ENCODE data around the gene CRYGN.

Gene CRYGN

GRCh38 chr7:151442776-151443496, 3.0 kb upstream of the CRYGN start:
- Histone ChIP-seq H4K20me1 (ENCODE audit: insufficient read depth, low read length, poor library complexity, severe bottlenecking) (no peaks in the 10 kb centered on the region), H3K4me2 (ENCODE audit: low read depth, low read length, poor library complexity, severe bottlenecking) (no peak overlapping the region), H3K4me1 (ENCODE audit: insufficient read depth, low read length, poor library complexity, severe bottlenecking) (peaks cover 13% of the 10 kb centered on the region), H3K9me3 (ENCODE audit: insufficient read depth, low read depth, low read length) (no peaks in the 10 kb centered on the region), H3F3A (ENCODE audit: low read depth) (no peaks in the 10 kb centered on the region), H3K27me3 (ENCODE audit: insufficient read depth, low read length, poor library complexity, severe bottlenecking) (no peaks in the 10 kb centered on the region), H2AFZ (ENCODE audit: low read length) (no peak overlapping the region), H3K4me3 (ENCODE audit: low read length, poor library complexity, severe bottlenecking) (no peak overlapping the region), H3K9me2 (replicated peaks; ENCODE audit: low read depth, low read length) (no peaks in the 10 kb centered on the region), H3K9ac (ENCODE audit: low read depth, low read length, poor library complexity, severe bottlenecking) (no peak overlapping the region), H3K79me2 (ENCODE audit: insufficient read depth, low read length) (no peaks in the 10 kb centered on the region), H3K36me3 (ENCODE audit: insufficient read depth, low read length) (no peaks in the 10 kb centered on the region)
- no peak for TF ChIP-seq EZH2phosphoT487 (IDR thresholded peaks at IDR 0.05; ENCODE audit: borderline replicate concordance)
- TF ChIP-seq CTCF (conservative IDR thresholded peaks at IDR 0.05; ENCODE audit: low read length): no peak

- no peaks in the 10 kb centered on the region for H4K20me1 ChIP-seq (ENCODE audit: insufficient read depth, low read length, poor library complexity, severe bottlenecking)
- no peaks in the 10 kb centered on the region for H3F3A ChIP-seq (ENCODE audit: low read depth)
- peak overlapping the region; percentile 4 for H3K4me2 ChIP-seq (ENCODE audit: low read depth, low read length, poor library complexity, severe bottlenecking)
- no peak overlapping the region for H3K9ac ChIP-seq (ENCODE audit: low read depth, low read length, poor library complexity, severe bottlenecking)
- no peak overlapping the region for H3K4me3 ChIP-seq (ENCODE audit: low read length, poor library complexity, severe bottlenecking)
- H3K9me3 ChIP-seq (ENCODE audit: insufficient read depth, low read depth, low read length): no peaks in the 10 kb centered on the region
- no peak overlapping the region for H2AFZ ChIP-seq (ENCODE audit: low read length)
- H3K79me2 ChIP-seq (ENCODE audit: insufficient read depth, low read length): no peaks in the 10 kb centered on the region
- peaks cover 13% of the 10 kb centered on the region for H3K4me1 ChIP-seq (ENCODE audit: insufficient read depth, low read length, poor library complexity, severe bottlenecking)
- no peak for TF ChIP-seq CTCF (conservative IDR thresholded peaks at IDR 0.05; ENCODE audit: low read length)
- no peak for TF ChIP-seq EZH2phosphoT487 (IDR thresholded peaks at IDR 0.05; ENCODE audit: borderline replicate concordance)
- H3K36me3 ChIP-seq (ENCODE audit: insufficient read depth, low read length): no peaks in the 10 kb centered on the region
- no peaks in the 10 kb centered on the region for H3K27me3 ChIP-seq (ENCODE audit: insufficient read depth, low read length, poor library complexity, severe bottlenecking)
- H3K9me2 ChIP-seq (replicated peaks; ENCODE audit: low read depth, low read length): no peaks in the 10 kb centered on the region
These were observed 981 bp upstream of the CRYGN start for GRCh38 chr7:151440799-151441445.

GRCh38 chr7:151438864-151439601, 908 bp downstream of the CRYGN start:
- Histone ChIP-seq H3K36me3 (ENCODE audit: insufficient read depth, low read length) (no peaks in the 10 kb centered on the region), H3K79me2 (ENCODE audit: insufficient read depth, low read length) (no peaks in the 10 kb centered on the region), H3K9ac (ENCODE audit: low read depth, low read length, poor library complexity, severe bottlenecking) (no peak overlapping the region), H4K20me1 (ENCODE audit: insufficient read depth, low read length, poor library complexity, severe bottlenecking) (no peaks in the 10 kb centered on the region), H3K27me3 (ENCODE audit: insufficient read depth, low read length, poor library complexity, severe bottlenecking) (no peaks in the 10 kb centered on the region), H3K9me3 (ENCODE audit: insufficient read depth, low read depth, low read length) (no peaks in the 10 kb centered on the region), H3K4me3 (ENCODE audit: low read length, poor library complexity, severe bottlenecking) (no peak overlapping the region), H3K9me2 (replicated peaks; ENCODE audit: low read depth, low read length) (no peaks in the 10 kb centered on the region), H2AFZ (ENCODE audit: low read length) (no peak overlapping the region), H3K4me1 (ENCODE audit: insufficient read depth, low read length, poor library complexity, severe bottlenecking) (peaks cover 13% of the 10 kb centered on the region), H3F3A (ENCODE audit: low read depth) (no peaks in the 10 kb centered on the region), H3K4me2 (ENCODE audit: low read depth, low read length, poor library complexity, severe bottlenecking) (no peak overlapping the region)
- no peak for TF ChIP-seq EZH2phosphoT487 (IDR thresholded peaks at IDR 0.05; ENCODE audit: borderline replicate concordance)
- TF ChIP-seq CTCF (conservative IDR thresholded peaks at IDR 0.05; ENCODE audit: low read length): no peak

Measured in Loucy (cell line).